HFFc6 (cell line): ENCODE measurements around the gene HYAL2. TPM values are rescaled to one million over a fixed set of nuclear protein-coding genes. Genes with fewer than 3 reads are reported as not detected.

ENCODE experiments used
- DNase-seq: peaks from one replicate; pipeline ENCODE4 v3.0.0-alpha.2; 2018
- H3K27ac Mint-ChIP-seq: 2 replicates; pipeline ENCODE4 v1.8.0; 2020; ENCODE audit warnings: mild to moderate bottlenecking, mixed read lengths
- H3K27me3 Mint-ChIP-seq: 2 replicates; pipeline ENCODE4 v1.8.0; 2021; ENCODE audit warnings: mild to moderate bottlenecking, moderate library complexity, mixed read lengths; ENCODE audit not compliant: insufficient read depth
- H3K36me3 Mint-ChIP-seq: 2 replicates; pipeline ENCODE4 v1.8.0; 2021; ENCODE audit warnings: low read depth, mixed read lengths
- H3K4me1 Mint-ChIP-seq: 2 replicates; pipeline ENCODE4 v1.8.0; 2020; ENCODE audit warnings: low read depth, mixed read lengths
- H3K4me3 Mint-ChIP-seq: 2 replicates; pipeline ENCODE4 v1.8.0; 2020; ENCODE audit warnings: mild to moderate bottlenecking, moderate library complexity, mixed read lengths
- H3K9me3 Mint-ChIP-seq: 2 replicates; pipeline ENCODE4 v1.8.0; 2020; ENCODE audit warnings: mild to moderate bottlenecking, mixed read lengths
- CTCF ChIP-seq: fragments of 200-600 bp; sonication (generic); IDR thresholded peaks from 2 replicates; pipeline ENCODE4 v1.5.0; 2021; ENCODE audit warnings: antibody characterized with exemption, mild to moderate bottlenecking
- total RNA-seq, 6 experiments: library from RNA; stranded (reverse); fragmentation: NEBNext Ultra II Directional; extraction: Animal tissue kit (Norgen Biotek cat#: 25700); gene quantifications; 2 replicates in 1 of 6; 3 replicates in 5 of 6; pipeline ENCODE4 v1.2.3, GENCODE V29; 2021

The HYAL2 gene
- total RNA-seq, 6 experiments from 2014 or later: 39.4 to 54.9 (median 47.6) TPM

- Mint-ChIP-seq H3K27ac (peak overlapping the region; percentile 13; the same call in 1 of the 2 replicates), H3K9me3 (no peaks in the 10 kb centered on the region), H3K4me3 (peak overlapping the region; percentile 97), H3K36me3 (peaks cover 24% of the 10 kb centered on the region), H3K4me1 (peaks cover 37% of the 10 kb centered on the region), H3K27me3 (peaks cover 3% of the 10 kb centered on the region; the same call in 1 of the 2 replicates)
- no peak for DNase-seq
- TF ChIP-seq CTCF: no peak
Measured at GRCh38 chr3:50357481-50357880, 34.9 kb upstream of the HYAL2 start.

GRCh38 chr3:50356553-50356952 is 34.0 kb upstream of the HYAL2 start:
- Mint-ChIP-seq H3K4me3 (peak overlapping the region; percentile 97), H3K36me3 (peaks cover 24% of the 10 kb centered on the region), H3K9me3 (no peaks in the 10 kb centered on the region), H3K4me1 (peaks cover 40% of the 10 kb centered on the region), H3K27ac (no peak overlapping the region), H3K27me3 (peaks cover 3% of the 10 kb centered on the region; the same call in 1 of the 2 replicates)
- no peak for DNase-seq
- TF ChIP-seq CTCF: no peak

- peak; percentile 32; the same call in 1 of the 2 replicates for TF ChIP-seq CTCF
- DNase-seq: no peak
- peaks cover 45% of the 10 kb centered on the region for H3K4me1 Mint-ChIP-seq
- H3K27me3 Mint-ChIP-seq: peaks cover 3% of the 10 kb centered on the region; the same call in 1 of the 2 replicates
- no peak overlapping the region for H3K27ac Mint-ChIP-seq
- no peaks in the 10 kb centered on the region for H3K9me3 Mint-ChIP-seq
- H3K4me3 Mint-ChIP-seq: peak overlapping the region; percentile 97
- peaks cover 24% of the 10 kb centered on the region for H3K36me3 Mint-ChIP-seq
Measured at GRCh38 chr3:50355829-50356552, 33.4 kb upstream of the HYAL2 start.

- H3K4me3 Mint-ChIP-seq: no peak overlapping the region
- DNase-seq: no peak
- no peak overlapping the region for H3K27ac Mint-ChIP-seq
- peaks cover 53% of the 10 kb centered on the region for H3K4me1 Mint-ChIP-seq
- TF ChIP-seq CTCF: no peak
- H3K9me3 Mint-ChIP-seq: no peaks in the 10 kb centered on the region
- peaks cover 24% of the 10 kb centered on the region for H3K36me3 Mint-ChIP-seq
- peaks cover 4% of the 10 kb centered on the region; the same call in 1 of the 2 replicates for H3K27me3 Mint-ChIP-seq
Measured at GRCh38 chr3:50354850-50355249, 32.3 kb upstream of the HYAL2 start.

GRCh38 chr3:50354186-50354764 is 31.7 kb upstream of the HYAL2 start:
- TF ChIP-seq CTCF: no peak
- no peaks in the 10 kb centered on the region for H3K9me3 Mint-ChIP-seq
- H3K4me3 Mint-ChIP-seq: no peak overlapping the region
- DNase-seq: no peak
- H3K36me3 Mint-ChIP-seq: peaks cover 24% of the 10 kb centered on the region
- H3K4me1 Mint-ChIP-seq: peaks cover 55% of the 10 kb centered on the region
- no peak overlapping the region; the same call in 1 of the 2 replicates for H3K27ac Mint-ChIP-seq
- peaks cover 4% of the 10 kb centered on the region; the same call in 1 of the 2 replicates for H3K27me3 Mint-ChIP-seq
